ENCODE measurements around the gene MFAP4. TPM values are rescaled to one million over a fixed set of nuclear protein-coding genes. Genes with fewer than 3 reads are reported as not detected.
A peak's percentile ranks its signal among the peaks of the same experiment; 100 is the strongest.

Gene MFAP4
- total RNA-seq, 4 donors from 2014 or later, result 30.6 to 131 (median 53.4) TPM

DNA sequence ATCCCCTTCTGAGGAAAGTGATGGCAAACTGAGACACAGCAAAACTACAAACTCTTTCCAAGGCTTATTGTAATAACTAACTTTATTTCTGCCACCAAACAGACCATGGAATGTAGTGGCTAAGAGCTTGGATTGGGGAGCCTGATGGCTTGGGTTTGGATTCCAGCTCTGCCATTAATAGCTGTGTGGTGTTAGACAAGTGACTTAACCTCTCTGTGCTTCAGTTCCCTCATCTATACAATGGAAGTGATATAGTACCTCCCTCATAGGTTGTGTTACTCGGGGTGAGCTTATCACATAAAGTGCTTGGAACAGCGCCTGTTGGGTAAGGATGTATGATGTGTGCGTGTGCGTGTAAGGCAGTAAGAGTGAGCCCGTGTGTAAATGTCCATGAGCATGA is 18.1 kb upstream of the MFAP4 start:
- H3K9me3 ChIP-seq, result no peaks in the 10 kb centered on the region
- no peak overlapping the region for H3K27ac ChIP-seq
- H3K4me3 ChIP-seq, result no peak overlapping the region
- no peak for DNase-seq (ENCODE audit: low spot score in 2 of 2)
- no peaks in the 10 kb centered on the region for H3K36me3 ChIP-seq
- peaks cover 0 to under 1% (median 0%) of the 10 kb centered on the region in 4 donors for H3K4me1 ChIP-seq
- TF ChIP-seq POLR2A (IDR thresholded peaks at IDR 0.05) (no peak), EP300 (IDR thresholded peaks at IDR 0.05) (no peak)
- TF ChIP-seq, protein P1, sequence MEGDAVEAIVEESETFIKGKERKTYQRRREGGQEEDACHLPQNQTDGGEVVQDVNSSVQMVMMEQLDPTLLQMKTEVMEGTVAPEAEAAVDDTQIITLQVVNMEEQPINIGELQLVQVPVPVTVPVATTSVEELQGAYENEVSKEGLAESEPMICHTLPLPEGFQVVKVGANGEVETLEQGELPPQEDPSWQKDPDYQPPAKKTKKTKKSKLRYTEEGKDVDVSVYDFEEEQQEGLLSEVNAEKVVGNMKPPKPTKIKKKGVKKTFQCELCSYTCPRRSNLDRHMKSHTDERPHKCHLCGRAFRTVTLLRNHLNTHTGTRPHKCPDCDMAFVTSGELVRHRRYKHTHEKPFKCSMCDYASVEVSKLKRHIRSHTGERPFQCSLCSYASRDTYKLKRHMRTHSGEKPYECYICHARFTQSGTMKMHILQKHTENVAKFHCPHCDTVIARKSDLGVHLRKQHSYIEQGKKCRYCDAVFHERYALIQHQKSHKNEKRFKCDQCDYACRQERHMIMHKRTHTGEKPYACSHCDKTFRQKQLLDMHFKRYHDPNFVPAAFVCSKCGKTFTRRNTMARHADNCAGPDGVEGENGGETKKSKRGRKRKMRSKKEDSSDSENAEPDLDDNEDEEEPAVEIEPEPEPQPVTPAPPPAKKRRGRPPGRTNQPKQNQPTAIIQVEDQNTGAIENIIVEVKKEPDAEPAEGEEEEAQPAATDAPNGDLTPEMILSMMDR (IDR thresholded peaks at IDR 0.05), result no peak
- H3K27me3 ChIP-seq, result no peaks in the 10 kb centered on the region
- 94 to 96% methylated on average over 5 of the region's 5 CpGs for WGBS, 2 donors

- TF ChIP-seq POLR2A (IDR thresholded peaks at IDR 0.05), result no peak
- TF ChIP-seq, protein P1 (IDR thresholded peaks at IDR 0.05), result no peak
- no peak for TF ChIP-seq EP300 (IDR thresholded peaks at IDR 0.05)
- Histone ChIP-seq H3K27me3 (no peaks in the 10 kb centered on the region), H3K36me3 (no peaks in the 10 kb centered on the region), H3K9me3 (no peaks in the 10 kb centered on the region), H3K4me3 (no peak overlapping the region), H3K4me1 (peaks cover 0 to 9% (median 4%) of the 10 kb centered on the region in 4 donors), H3K27ac (no peak overlapping the region)
- no peak for DNase-seq (ENCODE audit: low spot score in 2 of 2)
- WGBS, 2 donors, result 59 to 67% methylated on average over 1 of the region's 1 CpG
These were observed 17.3 kb upstream of the MFAP4 start for GRCh38 chr17:19404264-19404663.

DNA sequence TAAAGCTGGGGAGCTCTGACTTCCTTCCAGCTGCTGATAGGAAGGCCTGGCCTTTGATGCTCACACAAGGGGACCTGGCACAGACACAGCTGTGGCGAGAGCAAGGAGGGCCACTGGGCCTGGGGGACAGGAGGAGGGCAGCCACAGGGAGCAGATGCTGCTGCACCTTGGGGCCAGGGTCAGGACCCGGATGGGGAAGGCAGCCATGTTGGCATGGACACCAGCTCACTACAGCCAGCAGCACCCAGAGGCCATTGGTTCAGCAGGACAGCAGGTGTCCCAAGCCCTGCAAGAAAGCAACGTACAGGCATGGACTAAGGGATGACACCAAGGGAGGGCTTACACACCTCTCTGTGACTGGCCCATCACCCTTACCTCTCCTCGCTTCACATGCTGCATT is 16.0 kb upstream of the MFAP4 start:
- no peak overlapping the region for H3K4me3 ChIP-seq
- H3K9me3 ChIP-seq, result no peaks in the 10 kb centered on the region
- no peaks in the 10 kb centered on the region for H3K27me3 ChIP-seq
- H3K36me3 ChIP-seq, result no peaks in the 10 kb centered on the region
- H3K4me1 ChIP-seq, result peaks cover 4 to 22% (median 16%) of the 10 kb centered on the region in 4 donors
- H3K27ac ChIP-seq, result no peak overlapping the region
- 89 to 96% methylated on average over 3 to 4 of the region's 4 CpGs for WGBS, 2 donors
- TF ChIP-seq EP300 (IDR thresholded peaks at IDR 0.05), result no peak
- no peak for TF ChIP-seq POLR2A (IDR thresholded peaks at IDR 0.05)
- TF ChIP-seq, protein P1 (IDR thresholded peaks at IDR 0.05), result no peak
- DNase-seq (ENCODE audit: low spot score in 2 of 2), result no peak

GRCh38 chr17:19402171-19402570 is 15.2 kb upstream of the MFAP4 start:
- Histone ChIP-seq H3K36me3 (no peaks in the 10 kb centered on the region), H3K4me1 (peaks cover 4 to 28% (median 20%) of the 10 kb centered on the region in 4 donors), H3K27ac (peak overlapping the region in 1 of 4 donors; percentile 6), H3K9me3 (no peaks in the 10 kb centered on the region), H3K4me3 (no peak overlapping the region), H3K27me3 (no peaks in the 10 kb centered on the region)
- DNase-seq (ENCODE audit: low spot score in 2 of 2), result no peak
- WGBS, 2 donors, result 64 to 94% methylated on average over 1 of the region's 1 CpG
- TF ChIP-seq POLR2A (IDR thresholded peaks at IDR 0.05), result no peak
- TF ChIP-seq, protein P1 (IDR thresholded peaks at IDR 0.05), result no peak
- no peak for TF ChIP-seq EP300 (IDR thresholded peaks at IDR 0.05)

- H3K36me3 ChIP-seq, result no peaks in the 10 kb centered on the region
- no peak for DNase-seq (ENCODE audit: low spot score in 2 of 2)
- H3K27me3 ChIP-seq, result no peaks in the 10 kb centered on the region
- H3K4me1 ChIP-seq, result peaks cover 4 to 28% (median 20%) of the 10 kb centered on the region in 4 donors
- no peak for TF ChIP-seq POLR2A (IDR thresholded peaks at IDR 0.05)
- TF ChIP-seq, protein P1 (IDR thresholded peaks at IDR 0.05), result no peak
- TF ChIP-seq EP300 (IDR thresholded peaks at IDR 0.05), result no peak
- H3K4me3 ChIP-seq, result no peak overlapping the region
- H3K27ac ChIP-seq, result no peak overlapping the region
- H3K9me3 ChIP-seq, result no peaks in the 10 kb centered on the region
- WGBS, 2 donors, result 82% methylated on average over 8 of the region's 8 CpGs
These were observed 14.5 kb upstream of the MFAP4 start for GRCh38 chr17:19401321-19402010.
